DOHH2 (cell line): ENCODE measurements around the gene PODXL2.

Source experiments
- H3F3A ChIP-seq: fragments of 200-600 bp; sonication (generic), shearing (Covaris generic); 2 replicates; pipeline ENCODE4 v1.6.0; 2016; ENCODE audit warnings: antibody characterized with exemption, mild to moderate bottlenecking; ENCODE audit not compliant: control insufficient read depth, insufficient read depth
- H3K27ac ChIP-seq: fragments of 200-600 bp; sonication (generic); 2 replicates; pipeline ENCODE4 v1.5.1; 2014; ENCODE audit warnings: low read depth, mild to moderate bottlenecking, low read length, moderate library complexity
- H3K27me3 ChIP-seq: fragments of 200-600 bp; sonication (generic); 2 replicates; pipeline ENCODE4 v1.6.1; 2014; ENCODE audit warnings: mild to moderate bottlenecking, low read length, mixed read lengths; ENCODE audit not compliant: control insufficient read depth
- H3K36me3 ChIP-seq: fragments of 200-600 bp; sonication (generic); 2 replicates; pipeline ENCODE4 v1.6.1; 2014; ENCODE audit warnings: mild to moderate bottlenecking, low read length, moderate library complexity, mixed read lengths; ENCODE audit not compliant: control insufficient read depth
- H3K4me1 ChIP-seq: fragments of 200-600 bp; sonication (generic); 2 replicates; pipeline ENCODE4 v1.6.1; 2014; ENCODE audit warnings: mild to moderate bottlenecking, low read length, mixed read lengths; ENCODE audit not compliant: control insufficient read depth
- H3K4me2 ChIP-seq: fragments of 200-600 bp; sonication (generic); 2 replicates; pipeline ENCODE4 v1.6.0; 2014; ENCODE audit warnings: mild to moderate bottlenecking, low read length, moderate library complexity
- H3K4me3 ChIP-seq: fragments of 200-600 bp; sonication (generic); 2 replicates; pipeline ENCODE4 v1.5.1; 2014; ENCODE audit warnings: mild to moderate bottlenecking, low read length, mixed read lengths
- H3K79me2 ChIP-seq: fragments of 200-600 bp; sonication (generic); 2 replicates; pipeline ENCODE4 v1.6.1; 2014; ENCODE audit warnings: mild to moderate bottlenecking, low read length, mixed read lengths; ENCODE audit not compliant: control insufficient read depth
- H3K9me2 ChIP-seq: fragments of 200-600 bp; sonication (generic); replicated peaks from 2 replicates; pipeline ENCODE4 v1.6.1; 2014; ENCODE audit warnings: mild to moderate bottlenecking, low read length, mixed read lengths; ENCODE audit not compliant: control insufficient read depth
- H3K9me3 ChIP-seq: fragments of 200-600 bp; sonication (generic); 2 replicates; pipeline ENCODE4 v1.6.1; 2014; ENCODE audit warnings: antibody characterized with exemption, low read length, mixed read lengths; ENCODE audit not compliant: control insufficient read depth, insufficient read depth
- H4K20me1 ChIP-seq: fragments of 200-600 bp; sonication (generic); 2 replicates; pipeline ENCODE4 v1.6.0; 2014; ENCODE audit warnings: low read depth, mild to moderate bottlenecking, antibody characterized with exemption, low read length, moderate library complexity; ENCODE audit not compliant: control insufficient read depth, insufficient read depth
- CTCF ChIP-seq: fragments of 200-600 bp; sonication (generic); IDR thresholded peaks from one replicate; pipeline ENCODE4 v1.5.1; 2014; ENCODE audit warnings: antibody characterized with exemption, mild to moderate bottlenecking, low read depth, low read length; ENCODE audit not compliant: poor library complexity, severe bottlenecking
- EZH2phosphoT487 ChIP-seq: fragments of 200-600 bp; sonication (generic); IDR thresholded peaks from 2 replicates; pipeline ENCODE4 v1.6.1; 2017; ENCODE audit warnings: borderline replicate concordance, mild to moderate bottlenecking, antibody characterized with exemption, low read length, moderate library complexity, mixed read lengths

PODXL2 gene

GRCh38 chr3:127585163-127585812 is 43.7 kb upstream of the PODXL2 start:
- Histone ChIP-seq H3K9me2 (no peaks in the 10 kb centered on the region), H3K27ac (no peak overlapping the region), H3K4me3 (no peak overlapping the region), H4K20me1 (peaks cover 5% of the 10 kb centered on the region; the same call in 1 of the 2 replicates), H3K79me2 (peaks cover 82% of the 10 kb centered on the region), H3K4me1 (peaks cover 12% of the 10 kb centered on the region), H3F3A (no peaks in the 10 kb centered on the region), H3K4me2 (no peak overlapping the region), H3K27me3 (no peaks in the 10 kb centered on the region), H3K9me3 (no peaks in the 10 kb centered on the region), H3K36me3 (peaks cover 8% of the 10 kb centered on the region)
- TF ChIP-seq CTCF (no peak), EZH2phosphoT487 (no peak)

- Histone ChIP-seq H3K9me2 (no peaks in the 10 kb centered on the region), H3K79me2 (peaks cover 78% of the 10 kb centered on the region), H3K4me1 (peaks cover 12% of the 10 kb centered on the region), H4K20me1 (no peaks in the 10 kb centered on the region; the same call in 1 of the 2 replicates), H3K27ac (no peak overlapping the region), H3K9me3 (no peaks in the 10 kb centered on the region), H3F3A (no peaks in the 10 kb centered on the region), H3K27me3 (no peaks in the 10 kb centered on the region), H3K4me2 (no peak overlapping the region), H3K4me3 (no peak overlapping the region), H3K36me3 (peaks cover 4% of the 10 kb centered on the region)
- TF ChIP-seq EZH2phosphoT487 = no peak
- TF ChIP-seq CTCF = no peak
Observed at GRCh38 chr3:127585813-127586413, 43.1 kb upstream of the PODXL2 start.

GRCh38 chr3:127587876-127588275 is 41.1 kb upstream of the PODXL2 start:
- H3K27ac ChIP-seq = no peak overlapping the region
- H3K27me3 ChIP-seq = no peaks in the 10 kb centered on the region
- no peaks in the 10 kb centered on the region for H3K9me3 ChIP-seq
- no peaks in the 10 kb centered on the region; the same call in 1 of the 2 replicates for H4K20me1 ChIP-seq
- peaks cover 6% of the 10 kb centered on the region; the same call in 1 of the 2 replicates for H3F3A ChIP-seq
- H3K9me2 ChIP-seq = no peaks in the 10 kb centered on the region
- H3K79me2 ChIP-seq = peaks cover 76% of the 10 kb centered on the region
- peaks cover 25% of the 10 kb centered on the region for H3K4me1 ChIP-seq
- TF ChIP-seq CTCF = no peak
- no peak for TF ChIP-seq EZH2phosphoT487
- H3K36me3 ChIP-seq = peaks cover 12% of the 10 kb centered on the region
- no peak overlapping the region for H3K4me3 ChIP-seq
- no peak overlapping the region for H3K4me2 ChIP-seq
